ENCODE results near the gene ZBTB49.

Gene ZBTB49

DNA sequence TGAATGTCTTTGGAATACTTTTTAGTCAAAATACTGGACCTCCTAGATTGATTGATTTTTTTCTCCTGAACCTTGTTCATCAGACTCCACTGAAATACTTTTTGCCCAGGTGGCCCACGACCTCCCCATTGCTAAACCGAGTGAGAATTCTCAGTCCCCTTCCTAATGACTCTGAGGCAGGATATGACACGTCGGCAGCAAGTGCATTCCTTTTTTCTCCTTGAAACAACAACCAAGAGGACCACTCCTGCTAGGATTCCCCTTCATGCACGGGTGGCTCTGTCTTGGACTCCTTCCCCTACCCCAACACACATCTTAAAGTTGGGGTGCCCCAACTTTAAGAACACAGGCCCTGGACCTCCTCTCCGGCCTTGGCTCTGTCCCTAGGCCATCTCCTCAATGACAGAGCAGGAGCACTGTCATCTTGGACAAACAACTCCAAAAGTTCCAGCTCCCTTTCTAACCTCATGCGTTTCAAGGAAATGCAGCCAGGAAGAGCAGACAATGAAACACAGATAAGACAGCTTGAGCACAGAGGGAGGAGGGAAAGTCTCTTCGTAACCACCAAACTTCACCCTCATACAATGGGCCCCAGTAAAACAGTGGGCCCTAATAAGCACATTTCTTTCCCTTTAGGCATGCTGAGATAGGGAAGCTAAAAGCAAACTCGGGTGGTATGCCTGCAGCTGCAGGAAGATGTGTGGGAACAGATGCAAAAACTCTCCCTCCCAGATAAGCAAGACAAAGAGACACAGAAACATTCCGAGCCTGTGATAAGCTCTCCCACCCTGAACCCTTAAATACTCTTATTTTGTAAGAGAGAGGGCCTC is 33.9 kb downstream of the ZBTB49 start:
- no peak for TF ChIP-seq SIN3A (IDR thresholded peaks at IDR 0.05; ENCODE audit: borderline replicate concordance, insufficient read depth, low read length)
- TF ChIP-seq, protein P1, sequence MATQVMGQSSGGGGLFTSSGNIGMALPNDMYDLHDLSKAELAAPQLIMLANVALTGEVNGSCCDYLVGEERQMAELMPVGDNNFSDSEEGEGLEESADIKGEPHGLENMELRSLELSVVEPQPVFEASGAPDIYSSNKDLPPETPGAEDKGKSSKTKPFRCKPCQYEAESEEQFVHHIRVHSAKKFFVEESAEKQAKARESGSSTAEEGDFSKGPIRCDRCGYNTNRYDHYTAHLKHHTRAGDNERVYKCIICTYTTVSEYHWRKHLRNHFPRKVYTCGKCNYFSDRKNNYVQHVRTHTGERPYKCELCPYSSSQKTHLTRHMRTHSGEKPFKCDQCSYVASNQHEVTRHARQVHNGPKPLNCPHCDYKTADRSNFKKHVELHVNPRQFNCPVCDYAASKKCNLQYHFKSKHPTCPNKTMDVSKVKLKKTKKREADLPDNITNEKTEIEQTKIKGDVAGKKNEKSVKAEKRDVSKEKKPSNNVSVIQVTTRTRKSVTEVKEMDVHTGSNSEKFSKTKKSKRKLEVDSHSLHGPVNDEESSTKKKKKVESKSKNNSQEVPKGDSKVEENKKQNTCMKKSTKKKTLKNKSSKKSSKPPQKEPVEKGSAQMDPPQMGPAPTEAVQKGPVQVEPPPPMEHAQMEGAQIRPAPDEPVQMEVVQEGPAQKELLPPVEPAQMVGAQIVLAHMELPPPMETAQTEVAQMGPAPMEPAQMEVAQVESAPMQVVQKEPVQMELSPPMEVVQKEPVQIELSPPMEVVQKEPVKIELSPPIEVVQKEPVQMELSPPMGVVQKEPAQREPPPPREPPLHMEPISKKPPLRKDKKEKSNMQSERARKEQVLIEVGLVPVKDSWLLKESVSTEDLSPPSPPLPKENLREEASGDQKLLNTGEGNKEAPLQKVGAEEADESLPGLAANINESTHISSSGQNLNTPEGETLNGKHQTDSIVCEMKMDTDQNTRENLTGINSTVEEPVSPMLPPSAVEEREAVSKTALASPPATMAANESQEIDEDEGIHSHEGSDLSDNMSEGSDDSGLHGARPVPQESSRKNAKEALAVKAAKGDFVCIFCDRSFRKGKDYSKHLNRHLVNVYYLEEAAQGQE (IDR thresholded peaks at IDR 0.05; ENCODE audit: insufficient read depth in 1 of 2, low read depth in 2 of 2, low read length in 2 of 2), result no peak
- no peak for TF ChIP-seq TAF1 (IDR thresholded peaks at IDR 0.05; ENCODE audit: borderline replicate concordance, insufficient read depth, low read length)
- no peak for TF ChIP-seq FOXP2 (optimal IDR thresholded peaks at IDR 0.05; ENCODE audit: borderline replicate concordance, extremely low read depth, extremely low read length, insufficient read depth)
- no peak for TF ChIP-seq POLR2AphosphoS5 (IDR thresholded peaks at IDR 0.05; ENCODE audit: low read depth, low read length)

DNA sequence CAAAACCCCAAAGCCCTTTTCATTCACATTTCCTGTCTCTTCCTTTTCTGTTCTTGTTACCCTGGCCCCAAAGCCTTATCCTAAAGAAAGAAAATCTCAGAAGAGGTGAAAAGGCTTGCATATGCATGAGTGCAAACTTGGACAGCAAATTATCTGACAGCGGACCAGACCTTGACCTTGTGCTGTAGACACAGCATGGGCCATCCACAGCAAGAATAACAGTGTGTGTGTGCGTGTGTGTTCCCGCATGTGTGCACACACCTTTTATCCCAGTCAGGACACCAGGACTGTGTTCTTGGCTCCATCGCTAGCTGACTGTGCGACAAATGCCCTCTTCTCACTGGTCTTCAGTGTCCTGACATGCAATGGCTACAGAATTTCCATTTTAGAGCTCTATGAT is 35.3 kb downstream of the ZBTB49 start:
- TF ChIP-seq, protein P1 (IDR thresholded peaks at IDR 0.05; ENCODE audit: insufficient read depth in 1 of 2, low read depth in 2 of 2, low read length in 2 of 2), result no peak
- TF ChIP-seq POLR2AphosphoS5 (IDR thresholded peaks at IDR 0.05; ENCODE audit: low read depth, low read length) (no peak), FOXP2 (optimal IDR thresholded peaks at IDR 0.05; ENCODE audit: borderline replicate concordance, extremely low read depth, extremely low read length, insufficient read depth) (no peak), TAF1 (IDR thresholded peaks at IDR 0.05; ENCODE audit: borderline replicate concordance, insufficient read depth, low read length) (no peak), SIN3A (IDR thresholded peaks at IDR 0.05; ENCODE audit: borderline replicate concordance, insufficient read depth, low read length) (no peak)

DNA sequence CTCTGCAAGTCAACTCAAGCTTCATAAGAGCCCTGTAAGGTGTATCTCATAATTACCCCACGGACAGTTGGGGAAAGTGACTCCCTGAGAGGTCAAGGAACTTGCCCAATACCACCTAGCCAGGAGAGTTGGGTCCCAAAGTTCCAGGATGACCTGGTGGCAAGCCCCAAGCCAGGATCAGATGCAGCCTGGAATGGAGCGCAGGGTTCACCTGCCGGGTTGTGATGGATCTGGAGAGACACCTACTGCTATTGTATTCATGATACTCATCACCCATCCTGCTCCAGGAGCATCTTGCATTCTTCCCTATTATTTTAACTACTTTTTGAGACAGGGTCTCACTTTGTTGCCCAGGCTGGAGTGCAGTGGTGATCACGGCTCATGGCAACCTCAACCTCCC is 36.1 kb downstream of the ZBTB49 start:
- TF ChIP-seq FOXP2 (optimal IDR thresholded peaks at IDR 0.05; ENCODE audit: borderline replicate concordance, extremely low read depth, extremely low read length, insufficient read depth) (no peak), TAF1 (IDR thresholded peaks at IDR 0.05; ENCODE audit: borderline replicate concordance, insufficient read depth, low read length) (no peak), POLR2AphosphoS5 (IDR thresholded peaks at IDR 0.05; ENCODE audit: low read depth, low read length) (no peak), SIN3A (IDR thresholded peaks at IDR 0.05; ENCODE audit: borderline replicate concordance, insufficient read depth, low read length) (no peak)
- TF ChIP-seq, protein P1 (IDR thresholded peaks at IDR 0.05; ENCODE audit: insufficient read depth in 1 of 2, low read depth in 2 of 2, low read length in 2 of 2), result no peak

DNA sequence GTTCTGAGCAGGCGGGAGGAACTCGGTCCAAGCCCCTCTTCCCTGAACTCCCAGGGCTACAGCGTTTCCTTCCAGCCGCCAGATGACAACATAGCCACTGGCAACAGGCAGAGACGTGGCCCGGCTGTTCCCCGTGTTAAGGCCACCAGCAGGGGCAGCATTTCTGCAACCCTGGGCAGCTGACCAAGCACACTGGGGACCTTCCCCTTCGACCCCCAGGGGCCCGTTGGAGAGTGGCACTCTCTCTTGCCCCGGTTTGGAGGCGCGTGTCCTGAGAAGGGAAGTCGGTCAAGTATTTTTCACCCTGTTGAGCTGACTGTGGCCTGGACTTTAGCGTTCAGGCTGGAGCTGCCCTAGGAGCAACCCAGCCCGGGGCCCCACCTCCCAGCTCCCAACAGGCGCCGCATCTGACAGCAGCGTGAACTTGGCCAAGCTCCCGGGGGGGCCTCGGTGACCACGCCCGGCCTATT is 37.6 kb downstream of the ZBTB49 start:
- TF ChIP-seq SIN3A (IDR thresholded peaks at IDR 0.05; ENCODE audit: borderline replicate concordance, insufficient read depth, low read length), result no peak
- no peak for TF ChIP-seq POLR2AphosphoS5 (IDR thresholded peaks at IDR 0.05; ENCODE audit: low read depth, low read length)
- TF ChIP-seq TAF1 (IDR thresholded peaks at IDR 0.05; ENCODE audit: borderline replicate concordance, insufficient read depth, low read length), result no peak
- TF ChIP-seq, protein P1 (IDR thresholded peaks at IDR 0.05; ENCODE audit: insufficient read depth in 1 of 2, low read depth in 2 of 2, low read length in 2 of 2), result no peak
- no peak for TF ChIP-seq FOXP2 (optimal IDR thresholded peaks at IDR 0.05; ENCODE audit: borderline replicate concordance, extremely low read depth, extremely low read length, insufficient read depth)
